Suprapubic skin (tissue), 3 donors: ENCODE results near the gene CD63.

Experiments used
- EP300 ChIP-seq: sonication (generic); formaldehyde crosslinking; IDR thresholded peaks from one replicate; pipeline ENCODE4 v1.6.1; 2017; ENCODE audit warnings: antibody characterized with exemption
- TF ChIP-seq, protein P1 (sequence below), 2 donors: fragments of 200-600 bp in 1 of 2; fragments of 450-650 bp in 1 of 2; sonication (generic) in 1 of 2; IDR thresholded peaks; one replicate each; pipeline ENCODE4 v1.5.1; 2016 to 2019; ENCODE audit warnings: antibody characterized with exemption in 2 of 2, mild to moderate bottlenecking in 1 of 2, moderate library complexity in 1 of 2

DNA sequence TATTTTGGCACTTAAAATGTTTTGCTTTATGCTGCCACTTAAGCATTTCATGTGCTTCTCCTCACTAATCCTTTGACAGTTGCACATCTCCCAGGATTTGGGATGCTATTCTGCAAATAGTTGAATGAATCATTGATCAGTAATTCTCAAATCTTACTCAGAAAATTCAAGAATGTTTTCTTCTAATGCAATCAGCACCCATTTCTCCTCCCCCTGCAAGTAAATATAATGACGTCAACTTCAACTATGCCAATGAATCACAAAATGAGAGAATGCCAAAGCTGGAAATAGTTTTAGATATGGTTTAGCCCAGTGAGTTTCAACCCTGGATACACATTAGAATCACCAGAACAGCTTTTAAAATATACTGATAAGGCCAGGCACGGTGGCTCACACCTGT is 15.1 kb downstream of the CD63 start:
- TF ChIP-seq EP300 = no peak
- TF ChIP-seq, protein P1, sequence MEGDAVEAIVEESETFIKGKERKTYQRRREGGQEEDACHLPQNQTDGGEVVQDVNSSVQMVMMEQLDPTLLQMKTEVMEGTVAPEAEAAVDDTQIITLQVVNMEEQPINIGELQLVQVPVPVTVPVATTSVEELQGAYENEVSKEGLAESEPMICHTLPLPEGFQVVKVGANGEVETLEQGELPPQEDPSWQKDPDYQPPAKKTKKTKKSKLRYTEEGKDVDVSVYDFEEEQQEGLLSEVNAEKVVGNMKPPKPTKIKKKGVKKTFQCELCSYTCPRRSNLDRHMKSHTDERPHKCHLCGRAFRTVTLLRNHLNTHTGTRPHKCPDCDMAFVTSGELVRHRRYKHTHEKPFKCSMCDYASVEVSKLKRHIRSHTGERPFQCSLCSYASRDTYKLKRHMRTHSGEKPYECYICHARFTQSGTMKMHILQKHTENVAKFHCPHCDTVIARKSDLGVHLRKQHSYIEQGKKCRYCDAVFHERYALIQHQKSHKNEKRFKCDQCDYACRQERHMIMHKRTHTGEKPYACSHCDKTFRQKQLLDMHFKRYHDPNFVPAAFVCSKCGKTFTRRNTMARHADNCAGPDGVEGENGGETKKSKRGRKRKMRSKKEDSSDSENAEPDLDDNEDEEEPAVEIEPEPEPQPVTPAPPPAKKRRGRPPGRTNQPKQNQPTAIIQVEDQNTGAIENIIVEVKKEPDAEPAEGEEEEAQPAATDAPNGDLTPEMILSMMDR (IDR thresholded peaks at IDR 0.05) = no peak
